Measurements from ENCODE around the gene GFRA4. TPM values are rescaled to one million over a fixed set of nuclear protein-coding genes. Genes with fewer than 3 reads are reported as not detected.

Gene GFRA4
- total and polyA plus RNA-seq, 7 donors: not detected

DNA sequence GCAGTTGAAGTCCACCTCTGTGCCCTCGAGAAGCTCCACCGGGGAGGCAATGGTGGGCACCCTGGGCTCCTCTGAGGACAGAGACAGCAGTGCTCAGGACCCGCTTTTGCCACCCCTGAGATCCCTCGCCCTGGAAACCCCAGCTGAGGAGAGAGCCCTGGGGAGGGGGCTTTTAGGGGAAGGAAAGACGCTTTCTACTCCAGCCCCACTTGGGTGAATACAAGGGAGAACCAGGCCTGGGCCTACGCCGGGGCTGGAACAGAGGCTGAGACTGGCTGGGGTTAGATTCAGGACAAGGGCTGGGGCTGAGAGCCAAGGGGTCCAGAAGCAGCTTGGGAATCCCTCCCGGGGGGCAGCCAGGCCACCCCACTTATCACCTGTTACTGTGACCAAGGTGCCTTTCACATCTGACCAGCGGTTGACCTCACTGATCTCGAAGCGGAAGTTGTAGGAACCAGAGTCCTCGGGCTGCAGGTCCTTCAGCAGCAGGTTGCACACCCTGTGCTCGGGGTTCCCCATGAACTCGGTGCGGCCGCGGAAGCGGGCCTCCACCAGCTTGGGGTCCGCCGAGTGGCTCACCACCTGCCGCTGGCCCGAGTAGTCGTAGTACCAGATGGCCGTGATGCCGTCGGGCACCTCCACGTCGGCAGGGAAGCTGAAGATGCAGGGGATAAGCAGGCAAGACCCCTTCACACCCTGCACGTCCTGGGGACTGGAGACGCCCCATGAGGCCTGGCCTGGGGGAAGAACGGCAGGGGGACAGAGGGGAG, 43.0 kb upstream of the GFRA4 start:
- Histone ChIP-seq H3K4me1 (peaks cover 7% of the 10 kb centered on the region), H3K9me3 (no peaks in the 10 kb centered on the region), H3K36me3 (ENCODE audit: insufficient read depth in 1 of 2, low read depth in 1 of 2) (no peaks in the 10 kb centered on the region), H3K4me3 (no peak overlapping the region), H3K27ac (peak overlapping the region; percentile 68), H3K27me3 (ENCODE audit: insufficient read depth in 3 of 3, low read length in 2 of 3) (no peaks in the 10 kb centered on the region)
- intact Hi-C loops (cut with DNase I): no loop called here
- TF ChIP-seq, protein P1, sequence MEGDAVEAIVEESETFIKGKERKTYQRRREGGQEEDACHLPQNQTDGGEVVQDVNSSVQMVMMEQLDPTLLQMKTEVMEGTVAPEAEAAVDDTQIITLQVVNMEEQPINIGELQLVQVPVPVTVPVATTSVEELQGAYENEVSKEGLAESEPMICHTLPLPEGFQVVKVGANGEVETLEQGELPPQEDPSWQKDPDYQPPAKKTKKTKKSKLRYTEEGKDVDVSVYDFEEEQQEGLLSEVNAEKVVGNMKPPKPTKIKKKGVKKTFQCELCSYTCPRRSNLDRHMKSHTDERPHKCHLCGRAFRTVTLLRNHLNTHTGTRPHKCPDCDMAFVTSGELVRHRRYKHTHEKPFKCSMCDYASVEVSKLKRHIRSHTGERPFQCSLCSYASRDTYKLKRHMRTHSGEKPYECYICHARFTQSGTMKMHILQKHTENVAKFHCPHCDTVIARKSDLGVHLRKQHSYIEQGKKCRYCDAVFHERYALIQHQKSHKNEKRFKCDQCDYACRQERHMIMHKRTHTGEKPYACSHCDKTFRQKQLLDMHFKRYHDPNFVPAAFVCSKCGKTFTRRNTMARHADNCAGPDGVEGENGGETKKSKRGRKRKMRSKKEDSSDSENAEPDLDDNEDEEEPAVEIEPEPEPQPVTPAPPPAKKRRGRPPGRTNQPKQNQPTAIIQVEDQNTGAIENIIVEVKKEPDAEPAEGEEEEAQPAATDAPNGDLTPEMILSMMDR (IDR thresholded peaks at IDR 0.05): no peak
- DNase-seq (peak in 1 of 2 donors; percentile 53), ATAC-seq (no peak)
- 80 to 84% (median 83%) methylated on average over 31 of the region's 31 CpGs for WGBS, 3 donors

DNA sequence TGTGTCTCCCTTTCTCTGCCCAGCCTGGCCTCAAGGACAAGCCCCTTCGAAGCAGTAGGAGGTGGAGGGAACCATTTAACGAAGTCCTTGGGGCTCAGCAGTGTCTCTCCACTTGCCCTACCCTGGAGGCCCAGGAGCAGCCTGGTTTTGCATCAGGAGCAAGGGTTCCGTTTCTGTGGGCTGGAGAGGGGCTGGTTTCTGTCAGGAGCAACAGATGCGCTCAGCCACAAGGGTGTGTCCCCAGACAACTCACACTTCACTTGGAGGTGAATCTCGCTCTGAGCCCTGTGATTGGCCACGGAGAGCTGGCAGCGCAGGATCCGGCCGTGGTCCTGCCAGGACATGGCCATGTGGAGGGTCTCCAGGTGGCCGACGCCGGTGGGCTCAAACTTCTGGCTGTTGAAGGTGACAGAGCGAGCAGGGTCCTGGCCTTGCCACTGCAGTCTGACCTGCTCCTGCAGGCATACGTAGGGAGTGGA, 42.3 kb upstream of the GFRA4 start:
- peak in 1 of 2 donors; percentile 12 for DNase-seq
- WGBS, 3 donors: 81 to 83% (median 82%) methylated on average over 14 of the region's 14 CpGs
- Histone ChIP-seq H3K4me3 (no peak overlapping the region), H3K9me3 (no peaks in the 10 kb centered on the region), H3K27me3 (ENCODE audit: insufficient read depth in 3 of 3, low read length in 2 of 3) (no peaks in the 10 kb centered on the region), H3K36me3 (ENCODE audit: insufficient read depth in 1 of 2, low read depth in 1 of 2) (no peaks in the 10 kb centered on the region), H3K27ac (no peak overlapping the region), H3K4me1 (peaks cover 4% of the 10 kb centered on the region)
- no peak for ATAC-seq
- TF ChIP-seq, protein P1 (IDR thresholded peaks at IDR 0.05): no peak
- intact Hi-C loops (cut with DNase I): no loop called here

DNA sequence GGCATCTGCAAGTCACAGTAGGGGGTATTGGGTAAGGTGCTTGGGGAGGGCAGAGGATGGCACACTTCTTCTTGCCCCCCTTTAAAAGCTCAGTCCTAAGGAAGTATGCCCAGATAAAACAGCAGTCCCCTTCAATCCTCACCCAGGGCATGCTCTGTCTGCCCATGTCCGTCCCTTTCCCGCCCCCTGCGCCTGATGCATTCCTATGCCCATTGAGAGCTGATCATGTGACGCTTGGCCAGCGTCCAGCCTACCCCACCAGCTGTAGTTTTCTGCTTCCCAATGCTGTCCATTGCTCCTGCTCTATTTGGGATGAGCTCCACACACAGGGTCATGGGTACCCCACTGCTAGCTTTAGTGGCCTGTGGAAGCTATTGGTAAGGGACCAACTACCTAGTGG, 40.9 kb upstream of the GFRA4 start:
- Histone ChIP-seq H3K27ac (no peak overlapping the region), H3K9me3 (no peaks in the 10 kb centered on the region), H3K4me1 (peaks cover 4% of the 10 kb centered on the region), H3K27me3 (ENCODE audit: insufficient read depth in 3 of 3, low read length in 2 of 3) (no peaks in the 10 kb centered on the region), H3K36me3 (ENCODE audit: insufficient read depth in 1 of 2, low read depth in 1 of 2) (no peaks in the 10 kb centered on the region), H3K4me3 (no peak overlapping the region)
- peak in 1 of 2 donors; percentile 26 for DNase-seq
- intact Hi-C loops (cut with DNase I): no loop called here
- TF ChIP-seq, protein P1 (IDR thresholded peaks at IDR 0.05): no peak
- WGBS, 3 donors: 50 to 71% (median 57%) methylated on average over 5 of the region's 5 CpGs
- no peak for ATAC-seq

DNA sequence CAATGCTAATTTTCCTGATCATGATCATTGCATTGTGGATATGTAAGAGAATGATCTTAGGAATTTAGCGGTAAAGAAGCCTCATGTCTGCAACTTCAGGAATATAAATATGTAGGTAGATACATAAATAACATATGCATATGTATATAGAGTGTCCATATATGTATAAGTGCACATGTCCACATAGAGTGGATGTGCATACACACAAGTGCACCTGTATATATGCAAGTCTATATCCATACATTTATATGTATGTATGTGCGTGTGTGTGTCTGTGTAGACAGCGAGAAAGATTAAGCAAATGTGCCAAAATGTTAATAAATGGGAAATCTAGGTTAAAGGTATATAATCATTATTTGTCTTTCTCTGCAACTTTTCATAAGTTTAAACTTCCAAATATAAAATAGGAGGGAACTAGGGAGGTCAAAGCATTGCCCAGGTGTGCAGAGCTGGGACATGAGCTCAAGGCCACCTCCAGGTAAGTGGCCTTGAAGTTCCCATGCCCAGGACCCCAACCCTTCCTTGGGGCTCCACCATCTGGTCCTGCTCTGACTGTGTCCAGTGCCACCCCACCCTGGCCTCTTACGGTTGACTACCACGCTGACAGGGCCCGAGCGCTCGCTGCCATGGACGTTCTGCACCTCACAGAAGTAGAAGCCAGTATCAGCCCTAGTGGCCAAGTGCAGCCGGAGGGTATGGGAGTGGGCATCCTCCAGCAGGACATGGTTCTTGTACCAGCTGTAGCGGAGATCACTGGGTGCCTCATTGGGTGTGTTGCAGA, 39.6 kb upstream of the GFRA4 start:
- no peaks in the 10 kb centered on the region for H3K27me3 ChIP-seq (ENCODE audit: insufficient read depth in 3 of 3, low read length in 2 of 3)
- H3K4me3 ChIP-seq: no peak overlapping the region
- H3K9me3 ChIP-seq: no peaks in the 10 kb centered on the region
- H3K4me1 ChIP-seq: peaks cover 4% of the 10 kb centered on the region
- TF ChIP-seq, protein P1 (IDR thresholded peaks at IDR 0.05): no peak
- no peak overlapping the region for H3K27ac ChIP-seq
- intact Hi-C loops (cut with DNase I): no loop called here
- 95 to 98% (median 95%) methylated on average over 11 of the region's 11 CpGs for WGBS, 3 donors
- ATAC-seq: no peak
- peak in 1 of 2 donors; percentile 18 for DNase-seq
- H3K36me3 ChIP-seq (ENCODE audit: insufficient read depth in 1 of 2, low read depth in 1 of 2): no peaks in the 10 kb centered on the region
